GM19397 (cell line): ENCODE measurements around the gene MICALL2.

Source experiments
- ATAC-seq: cut with Tn5 transposase; IDR thresholded peaks from one replicate; pipeline ENCODE4 v1.9.1; 2021; ENCODE audit warnings: mild to moderate bottlenecking, moderate library complexity; ENCODE audit not compliant: unreplicated experiment

The MICALL2 gene

DNA sequence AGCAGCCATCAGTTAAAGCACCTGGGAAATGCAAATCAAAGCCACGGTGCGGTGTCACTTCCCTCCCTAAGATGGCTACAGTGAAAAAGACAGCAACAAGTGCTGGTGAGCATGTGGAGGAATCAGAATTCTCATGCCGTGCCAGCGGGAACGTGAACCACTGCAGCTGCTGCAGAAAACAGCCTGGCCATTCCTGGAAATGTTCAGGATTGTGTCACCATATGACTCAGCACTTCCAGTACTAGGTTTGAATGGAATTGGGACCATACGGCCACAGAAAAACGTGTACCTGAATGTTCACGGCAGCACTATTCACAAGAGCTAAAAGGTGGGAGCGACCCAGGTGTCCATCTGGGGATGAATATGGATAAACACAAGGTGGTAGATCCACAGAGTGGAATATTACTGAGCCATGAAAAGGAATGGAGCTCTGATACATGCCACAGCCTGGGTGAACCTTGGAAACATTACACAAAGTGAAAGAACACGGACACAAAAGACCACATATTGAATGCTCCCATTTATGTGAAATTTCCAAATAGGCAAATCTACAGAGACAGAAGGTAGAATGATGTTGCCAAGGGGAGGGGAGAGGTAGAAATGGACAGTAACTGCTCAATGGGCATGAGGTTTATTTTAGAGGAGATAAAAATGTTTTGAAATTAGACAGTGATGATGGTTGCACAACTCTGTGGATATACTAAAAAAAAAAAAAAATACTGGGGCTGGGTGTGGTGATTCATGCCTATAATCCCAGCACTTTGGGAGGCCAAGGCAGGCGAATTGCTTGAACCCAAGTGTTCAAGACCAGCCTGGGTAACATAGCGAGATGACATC lies 61.6 kb downstream of the MICALL2 start:
- ATAC-seq, result no peak

GRCh38 chr7:1396195-1396594 lies 63.1 kb downstream of the MICALL2 start:
- ATAC-seq, result no peak

DNA sequence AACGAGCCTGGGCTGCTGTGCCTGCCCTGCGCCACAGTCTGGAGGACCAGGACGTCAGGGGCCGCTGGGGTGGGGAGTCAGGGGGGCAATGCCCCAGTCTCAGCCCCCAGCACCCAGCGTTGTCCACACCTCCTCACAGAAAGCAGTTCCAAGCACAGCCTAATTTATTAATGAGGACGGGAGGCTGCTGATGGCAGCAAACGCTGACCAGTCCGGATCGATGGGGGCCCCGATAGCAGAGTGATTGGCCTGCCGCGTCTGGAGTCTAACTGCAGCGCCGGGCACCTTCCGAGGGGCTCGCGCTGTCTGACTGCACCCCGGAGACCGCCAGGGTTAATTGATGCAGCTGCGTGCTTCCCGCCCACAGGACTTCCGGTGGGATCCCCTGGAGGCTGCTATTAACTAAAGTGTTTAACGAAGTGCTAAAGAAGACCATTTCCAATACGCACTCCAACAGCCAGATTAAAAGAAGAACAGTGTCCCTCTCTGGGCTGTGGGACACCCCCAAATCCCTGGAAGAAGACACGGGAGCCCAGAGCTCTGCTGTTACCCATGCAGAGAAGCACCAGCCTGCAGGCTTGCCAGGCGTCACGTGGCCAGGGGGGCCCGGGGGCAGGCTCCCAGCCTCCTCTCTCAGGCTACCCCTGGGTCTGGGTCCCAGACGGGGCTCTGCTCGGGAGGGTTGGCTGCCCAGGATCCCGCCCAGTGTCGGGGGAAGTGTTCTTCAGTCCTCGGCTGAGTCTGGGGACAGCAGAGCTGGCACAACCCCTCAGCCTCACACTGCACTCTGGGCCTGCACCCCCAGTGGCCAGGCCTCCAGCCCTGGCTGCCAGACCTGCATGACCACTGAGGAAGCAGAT lies 63.8 kb downstream of the MICALL2 start:
- no peak for ATAC-seq

- ATAC-seq, result no peak
Observed at GRCh38 chr7:1394371-1394770, 64.9 kb downstream of the MICALL2 start.

DNA sequence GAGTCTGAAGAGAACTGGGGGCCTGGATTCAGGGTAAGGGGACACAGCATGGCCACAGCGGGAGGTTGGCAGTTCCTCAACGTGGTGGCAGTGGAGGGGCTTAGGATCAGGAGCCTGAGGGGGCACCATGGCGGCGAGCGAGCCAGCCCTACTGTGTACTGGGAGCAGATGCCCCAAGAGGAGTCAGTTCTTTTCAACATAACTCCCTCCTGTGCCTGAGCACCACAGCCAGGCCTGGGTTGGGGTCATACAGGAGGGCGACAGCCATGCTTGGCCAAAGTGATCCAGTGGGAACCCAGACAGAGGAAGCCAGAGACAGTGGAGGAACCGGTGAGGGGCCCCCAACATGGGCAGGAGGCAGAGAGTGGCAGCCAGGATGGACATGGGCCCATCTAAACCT lies 65.8 kb downstream of the MICALL2 start:
- ATAC-seq, result no peak

DNA sequence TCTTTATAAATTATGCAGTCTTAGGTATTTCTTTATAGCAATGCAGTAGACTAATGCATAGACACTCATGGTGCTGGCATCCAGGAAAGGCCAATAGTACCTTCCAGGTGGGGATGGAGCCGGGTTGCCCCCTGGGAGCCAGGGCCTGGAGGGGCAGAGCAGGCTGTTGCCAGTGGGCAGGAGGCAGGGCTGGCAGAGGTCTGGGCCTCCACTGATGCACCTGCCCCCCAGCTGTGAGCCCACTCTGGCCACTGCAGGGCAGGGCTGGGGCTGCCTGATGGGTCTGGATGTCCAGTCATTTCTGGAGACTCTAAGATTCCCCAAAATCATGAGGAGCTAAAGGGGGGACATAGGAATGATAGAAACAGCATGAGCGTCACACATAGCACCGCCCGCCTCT lies 66.7 kb downstream of the MICALL2 start:
- no peak for ATAC-seq

DNA sequence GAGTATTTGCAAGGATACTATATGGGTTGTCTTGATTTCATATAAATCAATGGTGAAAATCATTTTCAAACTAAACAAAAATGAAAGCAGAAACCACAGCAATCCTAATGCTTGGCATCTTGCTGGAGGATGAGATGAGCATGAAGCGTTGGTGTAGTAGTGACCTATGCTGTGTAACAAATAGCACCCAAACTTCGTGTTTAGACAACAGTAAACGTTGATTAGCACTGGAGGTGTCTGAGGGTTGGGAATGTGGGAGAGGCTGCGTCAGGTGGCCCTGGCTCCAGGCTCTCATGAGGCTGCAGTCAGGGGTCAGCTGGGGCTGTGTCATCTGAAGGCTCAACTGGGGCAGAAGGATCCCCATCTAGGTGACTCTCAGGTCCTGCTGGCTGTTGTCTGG lies 67.8 kb downstream of the MICALL2 start:
- no peak for ATAC-seq

DNA sequence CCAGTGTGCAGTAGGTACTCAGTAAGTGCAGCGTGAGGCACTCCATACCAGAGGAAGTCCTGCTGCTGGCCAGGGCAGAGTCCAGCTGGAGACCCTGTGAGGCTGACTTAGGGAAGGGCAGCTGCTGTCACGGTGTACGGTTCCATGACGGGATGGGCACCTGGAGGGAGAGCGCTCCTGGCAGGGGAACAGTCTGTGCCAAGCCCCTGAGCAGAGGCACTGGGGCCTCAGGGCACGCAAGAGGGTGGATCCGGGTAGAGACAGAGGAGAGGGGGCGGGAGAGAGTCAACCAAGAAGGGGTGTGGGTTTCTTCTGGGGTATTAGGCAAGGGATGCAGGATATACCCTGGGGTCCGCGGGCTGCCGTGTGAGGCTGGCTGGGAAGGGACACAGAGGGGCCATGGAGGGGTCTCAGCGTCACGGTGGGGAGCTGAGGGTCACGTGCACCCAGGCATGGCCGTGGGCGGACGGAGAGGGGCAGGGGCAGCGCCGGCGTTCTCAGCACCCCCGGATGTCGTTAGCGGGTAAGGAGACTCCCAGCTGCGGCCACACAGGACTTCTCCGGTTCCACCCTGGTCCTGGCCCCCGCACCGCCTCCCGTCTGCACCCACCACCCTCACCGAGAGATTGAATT lies 70.5 kb downstream of the MICALL2 start:
- no peak for ATAC-seq

- no peak for ATAC-seq
Observed at GRCh38 chr7:1388021-1388702, 71.1 kb downstream of the MICALL2 start.

DNA sequence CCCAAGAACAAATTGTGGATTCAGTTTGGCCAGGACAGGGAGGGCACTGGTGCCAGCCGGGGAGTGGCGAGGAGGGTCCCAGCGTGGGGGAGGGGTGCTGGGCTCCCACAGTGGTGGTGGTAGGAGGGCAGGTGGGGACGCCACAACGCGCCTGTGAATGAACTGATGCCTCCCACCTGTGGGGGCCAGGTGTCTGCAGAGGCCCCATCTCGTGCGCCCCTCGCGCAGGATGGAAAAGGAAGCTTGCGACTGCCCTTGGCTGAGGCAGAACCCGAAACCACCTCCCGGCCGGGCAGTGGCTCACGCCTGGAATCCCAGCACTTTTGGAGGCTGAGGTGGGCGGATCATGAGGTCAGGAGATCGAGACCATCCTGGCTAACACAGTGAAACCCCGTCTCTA lies 72.0 kb downstream of the MICALL2 start:
- no peak for ATAC-seq

GRCh38 chr7:1386623-1387220 lies 72.5 kb downstream of the MICALL2 start:
- no peak for ATAC-seq

- ATAC-seq, result no peak
Observed at GRCh38 chr7:1385809-1386622, 73.3 kb downstream of the MICALL2 start.

- no peak for ATAC-seq
Observed at GRCh38 chr7:1385086-1385808, 74.0 kb downstream of the MICALL2 start.
